ENCODE results near the gene GAS6. TPM values are rescaled to one million over a fixed set of nuclear protein-coding genes. Genes with fewer than 3 reads are reported as not detected.

GAS6 gene
- total RNA-seq, 1 donor from 2014 or later = 11.5 TPM

- TF ChIP-seq CTCF (IDR thresholded peaks at IDR 0.05; ENCODE audit: unreplicated experiment) = no peak
- no peak overlapping the region for H3K27ac Mint-ChIP-seq
- H3K9me3 Mint-ChIP-seq (ENCODE audit: low read depth) = peaks cover 11% of the 10 kb centered on the region
- peaks cover 17% of the 10 kb centered on the region for H3K27me3 Mint-ChIP-seq
- no peak overlapping the region for H3K4me3 Mint-ChIP-seq (ENCODE audit: low read depth)
- no peaks in the 10 kb centered on the region for H3K36me3 Mint-ChIP-seq (ENCODE audit: insufficient read depth)
- DNase-seq (ENCODE audit: low spot score, unreplicated experiment) = no peak
- no peaks in the 10 kb centered on the region for H3K4me1 Mint-ChIP-seq (ENCODE audit: low read depth)
Observed at GRCh38 chr13:113774177-113775107, 89.4 kb downstream of the GAS6 start.

- TF ChIP-seq CTCF (IDR thresholded peaks at IDR 0.05; ENCODE audit: unreplicated experiment) = no peak
- Mint-ChIP-seq H3K9me3 (ENCODE audit: low read depth) (peaks cover 6% of the 10 kb centered on the region), H3K27ac (no peak overlapping the region), H3K4me3 (ENCODE audit: low read depth) (no peak overlapping the region), H3K36me3 (ENCODE audit: insufficient read depth) (no peaks in the 10 kb centered on the region), H3K27me3 (peaks cover 6% of the 10 kb centered on the region), H3K4me1 (ENCODE audit: low read depth) (no peaks in the 10 kb centered on the region)
- DNase-seq (ENCODE audit: low spot score, unreplicated experiment) = no peak
Observed at GRCh38 chr13:113771709-113772331, 92.1 kb downstream of the GAS6 start.

GRCh38 chr13:113770937-113771336 is 92.9 kb downstream of the GAS6 start:
- no peaks in the 10 kb centered on the region for H3K36me3 Mint-ChIP-seq (ENCODE audit: insufficient read depth)
- no peaks in the 10 kb centered on the region for H3K4me1 Mint-ChIP-seq (ENCODE audit: low read depth)
- TF ChIP-seq CTCF (IDR thresholded peaks at IDR 0.05; ENCODE audit: unreplicated experiment) = no peak
- no peak overlapping the region for H3K4me3 Mint-ChIP-seq (ENCODE audit: low read depth)
- peaks cover 6% of the 10 kb centered on the region for H3K9me3 Mint-ChIP-seq (ENCODE audit: low read depth)
- peaks cover 6% of the 10 kb centered on the region for H3K27me3 Mint-ChIP-seq
- no peak overlapping the region for H3K27ac Mint-ChIP-seq
- DNase-seq (ENCODE audit: low spot score, unreplicated experiment) = no peak

Other genes with a start within 250 kb of the GAS6 start
- gene ATP4B, start 205.9 kb downstream of the GAS6 start, total RNA-seq = not detected in 2 replicates
- 0.73 and 1.1 TPM in 2 replicates for gene GRK1, start 196.9 kb downstream of the GAS6 start, total RNA-seq
- 0.91 and 1.5 TPM in 2 replicates for gene TMEM255B, start 104.8 kb downstream of the GAS6 start, total RNA-seq
- 0.17 and 0.18 TPM in 2 replicates for gene C13orf46, start 110.0 kb upstream of the GAS6 start, total RNA-seq